Measurements from ENCODE around the gene GTF2IRD1. TPM values are rescaled to one million over a fixed set of nuclear protein-coding genes. Genes with fewer than 3 reads are reported as not detected.
"Not testable (repeated sequence)": the region's sequence is repeated elsewhere in the genome, so short reads cannot be mapped to it uniquely, and the experiment has no call there.

The GTF2IRD1 gene
- total and polyA plus RNA-seq, 9 of the 15 experiments (the other 6 are each of a cell fraction or from before 2014, with no cell fraction given), result 9.1 to 30.2 (median 14.0) TPM

DNA sequence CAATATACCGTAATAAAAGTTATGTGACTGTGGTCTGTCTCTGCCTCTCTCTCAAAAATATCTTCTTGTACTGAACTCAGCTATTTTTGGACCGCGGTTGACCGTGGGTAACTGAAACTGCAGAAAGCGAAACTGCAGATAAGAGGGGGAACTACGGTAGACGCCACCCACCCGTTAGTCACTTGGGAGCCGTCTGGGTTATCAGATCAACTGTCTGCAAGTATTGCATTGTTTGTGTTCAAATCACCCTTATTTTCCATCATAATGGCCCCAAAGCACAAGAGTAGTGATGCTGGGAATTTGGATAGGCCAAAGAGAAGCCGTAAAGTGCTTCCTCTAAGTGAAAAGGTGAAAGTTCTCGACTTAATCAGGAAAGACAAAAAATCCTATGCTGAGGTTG, 196.3 kb downstream of the GTF2IRD1 start (continued):
- not testable (repeated sequence) for TF ChIP-seq PBX2 (CRISPR knock-in tag; IDR thresholded peaks at IDR 0.05; ENCODE audit: low read depth); MYBL2 (CRISPR knock-in tag; IDR thresholded peaks at IDR 0.05; ENCODE audit: borderline replicate concordance)
- TF ChIP-seq PBX2 (tag; conservative IDR thresholded peaks at IDR 0.05; ENCODE audit: low read depth) (peak; percentile 47; the same call in 1 of the 2 replicates), TAF9B (IDR thresholded peaks at IDR 0.05; ENCODE audit: partially characterized antibody) (peak; percentile 60), MEF2D (tag; conservative IDR thresholded peaks at IDR 0.05; ENCODE audit: low read depth) (peak; percentile 94), RAD21 (CRISPR knock-in tag; conservative IDR thresholded peaks at IDR 0.05 in 1 of 2, IDR thresholded peaks at IDR 0.05 in 1 of 2) (0 out of 4 replicates have a peak, but pooled peaks of 1 of the 2 experiments have one; percentile 5), SMARCA4 (IDR thresholded peaks at IDR 0.05) (peak; percentile 70), TAL1 (IDR thresholded peaks at IDR 0.05) (0 out of 2 replicates have a peak, but pooled peaks have one; percentile 6), JUND (IDR thresholded peaks at IDR 0.05; ENCODE audit: borderline replicate concordance, low read depth, low read length) (peak; percentile 78), JUND (tag; IDR thresholded peaks at IDR 0.05; ENCODE audit: borderline replicate concordance, low read depth, low read length) (peak; percentile 59; the same call in 1 of the 3 replicates), AFF1 (IDR thresholded peaks at IDR 0.05; ENCODE audit: low read depth in 1 of 2, partially characterized antibody in 2 of 2) (peak in 1 of 2 experiments; percentile 37), KAT7 (CRISPR knock-in tag; IDR thresholded peaks at IDR 0.05; ENCODE audit: borderline replicate concordance) (peak; percentile 59; the same call in 1 of the 2 replicates), SMARCC2 (IDR thresholded peaks at IDR 0.05; ENCODE audit: low read depth) (0 out of 2 replicates have a peak, but pooled peaks have one; percentile 44), MYBL2 (IDR thresholded peaks at IDR 0.05; ENCODE audit: low read depth) (peak; percentile 87), KLF6 (CRISPR knock-in tag; IDR thresholded peaks at IDR 0.05; ENCODE audit: borderline replicate concordance) (0 out of 2 replicates have a peak, but pooled peaks have one; percentile 22), BRD9 (IDR thresholded peaks at IDR 0.05; ENCODE audit: low read depth, partially characterized antibody) (peak; percentile 37), NCOR1 (IDR thresholded peaks at IDR 0.05) (peak; percentile 74), EP300 (IDR thresholded peaks at IDR 0.05; ENCODE audit: low read length) (peak; percentile 87), BCOR (IDR thresholded peaks at IDR 0.05) (peak; percentile 59), MNT (conservative IDR thresholded peaks at IDR 0.05) (peak in 1 of 2 experiments; percentile 26; a peak in 1 of 4 replicates), SOX6 (IDR thresholded peaks at IDR 0.05) (peak; percentile 95)
